Prostate gland (tissue), 2 donors: ENCODE measurements around the gene FAM222A.

Experiments used
- CTCF ChIP-seq, 4 experiments: fragments of 200-600 bp in 2 of 4; fragments of 450-650 bp in 2 of 4; sonication (generic) in 2 of 4; IDR thresholded peaks; 1 replicate in 3 of 4; 2 replicates in 1 of 4; pipeline ENCODE4 v1.5.1; 2016 to 2019; ENCODE audit warnings: antibody characterized with exemption in 4 of 4, mild to moderate bottlenecking in 2 of 4, moderate library complexity in 2 of 4
- POLR2A ChIP-seq: fragments of 450-650 bp; IDR thresholded peaks from one replicate; pipeline ENCODE4 v1.6.1; 2016; ENCODE audit warnings: antibody characterized with exemption, mild to moderate bottlenecking

- TF ChIP-seq POLR2A = no peak
- TF ChIP-seq CTCF (IDR thresholded peaks at IDR 0.05) = no peak
These were observed 58.4 kb downstream of the FAM222A start for GRCh38 chr12:109771746-109772621.
